GM12878 (cell line): Measurements from ENCODE around the gene PCDHGC4. TPM values are rescaled to one million over a fixed set of nuclear protein-coding genes. Genes with fewer than 3 reads are reported as not detected.

Experiments used
- ATAC-seq: fragments of 200-7000 bp; cut with Tn5 transposase; 3 replicates; pipeline ENCODE4 v1.9.1; 2020; ENCODE audit warnings: mild to moderate bottlenecking, moderate library complexity
- BruUV-seq: library from RNA; stranded (reverse); fragments of 400-500 nt; replicated peaks from 2 replicates; lab custom pipeline; 2021; lab: Mats Ljungman, UMichigan
- CTCF ChIA-PET: fragments of 300-600 bp; sonication (Branson Sonifier 250); formaldehyde crosslinking; extraction: SDS; loops from one replicate; lab custom pipeline; 2021; ENCODE audit warnings: inconsistent platforms; lab: Yijun Ruan, JAX
- POLR2A ChIA-PET: fragments of 350-600 bp; formaldehyde crosslinking; extraction: SDS; loops from one replicate; lab custom pipeline; 2021; ENCODE audit warnings: inconsistent platforms; lab: Charles Lee
- RAD21 ChIA-PET: fragments of 300-600 bp; sonication (Branson Sonifier 250); formaldehyde crosslinking; loops from one replicate; lab custom pipeline; 2023; ENCODE audit warnings: antibody characterized with exemption; ENCODE audit not compliant: unreplicated experiment; lab: Charles Lee
- SMC1A ChIA-PET: fragments of 300-600 bp; sonication (Branson Sonifier 250); formaldehyde crosslinking; loops from one replicate; lab custom pipeline; 2023; ENCODE audit not compliant: unreplicated experiment, uncharacterized antibody; lab: Charles Lee
- DNase-seq: peaks from one replicate; pipeline ENCODE4 v3.0.0-alpha.2; 2011; ENCODE audit warnings: low read depth, low spot score
- FAIRE-seq: peaks from 3 replicates; lab custom pipeline; 2011; peaks lifted over from hg19 to GRCh38; lab: Jason Lieb, UNC
- H2AFZ ChIP-seq: 2 replicates; pipeline ENCODE4 v1.6.0; 2011; ENCODE audit warnings: low read depth, low read length, control low read depth; ENCODE audit not compliant: control insufficient read depth
- H3K27ac ChIP-seq: 2 replicates; pipeline ENCODE4 v1.5.1; 2011; ENCODE audit warnings: control low read depth; ENCODE audit not compliant: control insufficient read depth, insufficient read depth
- H3K27me3 ChIP-seq, 2 experiments: replicated peaks in 1 of 2; 2 replicates each; pipeline versions ENCODE4 v1.6.0 to v1.6.1; 2011; ENCODE audit warnings: low read length in 1 of 2; ENCODE audit not compliant: control insufficient read depth in 2 of 2, insufficient read depth in 2 of 2
- H3K36me3 ChIP-seq, 2 experiments: 2 replicates each; pipeline ENCODE4 v1.5.1; 2011; ENCODE audit warnings: low read length in 1 of 2; ENCODE audit not compliant: control insufficient read depth in 2 of 2, insufficient read depth in 2 of 2
- H3K4me1 ChIP-seq: 2 replicates; pipeline ENCODE4 v1.6.1; 2011; ENCODE audit warnings: mild to moderate bottlenecking, low read length, moderate library complexity, mixed read lengths; ENCODE audit not compliant: control insufficient read depth, insufficient read depth
- H3K4me2 ChIP-seq: 2 replicates; pipeline ENCODE4 v1.6.0; 2011; ENCODE audit warnings: control low read depth; ENCODE audit not compliant: control insufficient read depth, insufficient read depth
- H3K4me3 ChIP-seq: fragments of 200-600 bp; sonication (generic); 2 replicates; pipeline ENCODE4 v1.5.1; 2016
- H3K79me2 ChIP-seq: 2 replicates; pipeline ENCODE4 v1.6.0; 2011; ENCODE audit warnings: low read length; ENCODE audit not compliant: control insufficient read depth, insufficient read depth
- H3K9ac ChIP-seq: 2 replicates; pipeline ENCODE4 v1.8.0; 2011; ENCODE audit warnings: low read length, control low read depth, mixed read lengths; ENCODE audit not compliant: control insufficient read depth, insufficient read depth
- H3K9me3 ChIP-seq: replicated peaks from 3 replicates; pipeline ENCODE4 v1.5.1; 2011; ENCODE audit warnings: mild to moderate bottlenecking, low read length; ENCODE audit not compliant: control insufficient read depth, insufficient read depth
- H4K20me1 ChIP-seq: 2 replicates; pipeline ENCODE4 v1.6.0; 2011; ENCODE audit not compliant: control insufficient read depth, insufficient read depth
- CBX5 ChIP-seq: sonication (generic); IDR thresholded peaks from 2 replicates; pipeline ENCODE4 v1.6.1; 2016; ENCODE audit warnings: low read depth, moderate library complexity, mild to moderate bottlenecking, inconsistent platforms
- CHD2 ChIP-seq: IDR thresholded peaks from 2 replicates; pipeline ENCODE4 v1.6.1; 2011; ENCODE audit warnings: low read depth, low read length, improper control_type of control experiment, borderline replicate concordance
- ETV6 ChIP-seq, 2 experiments: fragments of 450-650 bp in 1 of 2; IDR thresholded peaks in 1 of 2; conservative IDR thresholded peaks in 1 of 2; 2 replicates each; pipeline ENCODE4 v1.6.1; 2014; ENCODE audit warnings: antibody characterized with exemption in 1 of 2, borderline replicate concordance in 1 of 2, low read depth in 1 of 2, mild to moderate bottlenecking in 1 of 2, moderate library complexity in 1 of 2
- NR2C1 ChIP-seq: fragments of 450-650 bp; IDR thresholded peaks from 2 replicates; pipeline ENCODE4 v1.6.1; 2017; ENCODE audit warnings: antibody characterized with exemption, mild to moderate bottlenecking, moderate library complexity
- PAX5 ChIP-seq: IDR thresholded peaks from 2 replicates; pipeline ENCODE4 v1.6.1; 2011; ENCODE audit warnings: low read depth, low read length, borderline replicate concordance
- RBBP5 ChIP-seq: fragments of 200-600 bp; sonication (generic); conservative IDR thresholded peaks from 2 replicates; pipeline ENCODE4 v1.6.1; 2016
- SREBF2 ChIP-seq: IDR thresholded peaks from 2 replicates; pipeline ENCODE4 v1.6.1; 2012; ENCODE audit warnings: mild to moderate bottlenecking, low read length
- ZNF207 ChIP-seq: fragments of 450-650 bp; IDR thresholded peaks from 2 replicates; pipeline ENCODE4 v1.6.1; 2014; ENCODE audit warnings: antibody characterized with exemption, mild to moderate bottlenecking, borderline replicate concordance
- ZNF274 ChIP-seq: IDR thresholded peaks from one replicate; pipeline ENCODE4 v1.8.0; 2011; ENCODE audit not compliant: insufficient read length, insufficient read depth
- WGBS: methylation state at CpG from one replicate; pipeline ENCODE4 v1.1.6; 2016; ENCODE audit warnings: low lambda C conversion rate; ENCODE audit not compliant: insufficient replicate concordance, insufficient coverage; ENCODE audit errors: missing lambda C conversion rate; 5-methylcytosine and 5-hydroxymethylcytosine counted together
- in situ Hi-C: fragments of 300-500 bp; cut with MboI; formaldehyde crosslinking; loops from 9 replicates; pipeline ENCODE4 v1.14.3; 2018; ENCODE audit warnings: mixed read lengths
- intact Hi-C: fragments of 100-400 bp; cut with micrococcal nuclease; formaldehyde crosslinking; loops from one replicate; pipeline ENCODE4 v1.14.2; 2022; ENCODE audit not compliant: unreplicated experiment
- polyA plus RNA-seq, 11 experiments: library from polyadenylated mRNA; depleted of rRNA in 4 of 11; unstranded in 6 of 11; stranded (reverse) in 5 of 11; fragments of >200 nt; fragmentation: Nextera tagmentation in 4 of 11; fragmentation: Illumina TruSeq in 1 of 11; extraction: Ambion mirVana in 4 of 11; extraction: Trizol in 1 of 11; gene quantifications; 1 replicate in 1 of 11; 2 replicates in 10 of 11; pipeline versions ENCODE4 v1.2.1 to v1.2.3, GENCODE V29; 2011 to 2016; ENCODE audit warnings: inconsistent platforms in 2 of 11, missing spikeins in 2 of 11, low read depth in 1 of 11
- total RNA-seq, 4 experiments: library from RNA; depleted of rRNA in 3 of 4; stranded (reverse); fragments of >200 nt in 3 of 4; fragmentation: Illumina TruSeq in 1 of 4; extraction: Trizol in 1 of 4; gene quantifications; 2 replicates each; pipeline versions ENCODE4 v1.2.1 to v1.2.3, GENCODE V29; 2013 to 2021

Gene PCDHGC4
- total and polyA plus RNA-seq, 10 of the 15 experiments (the other 5 are each of a cell fraction or from before 2014, with no cell fraction given) = 0.04 to 1.2 (median 0.52) TPM

DNA sequence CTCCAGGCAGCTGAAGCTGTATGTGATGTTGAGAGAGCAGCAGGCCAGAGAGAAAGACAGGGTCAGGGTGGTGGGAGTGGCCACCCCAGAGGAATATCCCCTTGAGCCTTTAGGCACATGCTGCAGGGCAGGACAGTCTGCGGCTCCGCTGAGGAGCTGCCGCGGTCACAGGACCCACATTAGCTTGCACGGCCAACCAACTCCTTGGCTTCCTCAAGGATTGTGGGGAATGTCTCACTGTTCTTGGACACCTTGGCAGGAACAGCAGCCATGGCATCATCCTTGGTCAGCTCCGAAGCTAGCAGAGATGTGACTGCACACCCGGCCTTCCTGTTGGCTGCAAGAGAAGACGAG, 31.8 kb downstream of the PCDHGC4 start:
- no peak for DNase-seq
- Histone ChIP-seq H3K9ac (no peak overlapping the region), H3K79me2 (no peaks in the 10 kb centered on the region), H2AFZ (no peak overlapping the region), H3K27ac (no peak overlapping the region), H3K9me3 (no peaks in the 10 kb centered on the region), H3K4me2 (no peak overlapping the region), H3K36me3 (peaks cover 13 to 38% of the 10 kb centered on the region in 2 experiments), H3K4me1 (peaks cover 37% of the 10 kb centered on the region), H3K27me3 (no peaks in the 10 kb centered on the region), H4K20me1 (no peaks in the 10 kb centered on the region), H3K4me3 (no peak overlapping the region)
- ChIA-PET CTCF (interaction anchor here (1.5 to 6.0 kb wide), 3 partner anchors 9 to 41 kb away, joined by 7 to 194 read pairs (median 42); partner anchors contain the start of gene PCDHGC3), POLR2A (no interaction called here), RAD21 (interaction anchor here (11.6 kb wide), 1 partner anchor 40 kb away, joined by 109 read pairs; the partner anchor contains the start of gene PCDHGC3), SMC1A (interaction anchor here (0.9 to 10.8 kb wide), 4 partner anchors 9 to 103 kb away, joined by 3 to 176 read pairs (median 6); partner anchors contain the start of genes PCDHGA12 and PCDHGC3)
- WGBS = 97% methylated on average over 8 of the region's 8 CpGs
- no peak for FAIRE-seq
- in situ Hi-C loops (no loop called here), intact Hi-C loops (no loop called here)
- no peak for ATAC-seq
- TF ChIP-seq NR2C1 (no peak), RBBP5 (no peak), SREBF2 (no peak), ZNF207 (no peak), ZNF274 (no peak), ETV6 (conservative IDR thresholded peaks at IDR 0.05 in 1 of 2, IDR thresholded peaks at IDR 0.05 in 1 of 2; ENCODE audit: borderline replicate concordance in 1 of 2, low read depth in 1 of 2) (no peak), CBX5 (no peak), PAX5 (no peak), CHD2 (no peak)
- no TSS peak for BruUV-seq
